Left lobe of liver (tissue), 2 donors: ENCODE data around the gene MICAL2. TPM values are rescaled to one million over a fixed set of nuclear protein-coding genes. Genes with fewer than 3 reads are reported as not detected.

Experiments used
- ATAC-seq: fragments of 200-7000 bp; cut with Tn5 transposase; one replicate; pipeline ENCODE4 v1.9.1; 2020; ENCODE audit warnings: mild to moderate bottlenecking, moderate library complexity
- DNase-seq: peaks from one replicate; pipeline ENCODE4 v3.0.0-alpha.2; 2020; ENCODE audit warnings: low spot score
- total RNA-seq: library from RNA; stranded (reverse); gene quantifications from one replicate; pipeline ENCODE4 v1.2.1, GENCODE V29; 2021
- donor health status: DM: no; HTN: no; CAD: no; lungs with moderate emphysema.
- donor health status: DM: no; HTN: yes; CAD: no.

Gene MICAL2
- total RNA-seq, 1 donor from 2014 or later, result 47.8 TPM

- ATAC-seq (peak; percentile 14), DNase-seq (no peak)
Observed at GRCh38 chr11:12167061-12168000, 56.9 kb downstream of the MICAL2 start.

GRCh38 chr11:12168114-12168513 lies 57.7 kb downstream of the MICAL2 start:
- no peak for ATAC-seq
- no peak for DNase-seq

- DNase-seq, result no peak
- ATAC-seq, result no peak
Observed at GRCh38 chr11:12169822-12170221, 59.4 kb downstream of the MICAL2 start.

GRCh38 chr11:12170501-12170900 lies 60.1 kb downstream of the MICAL2 start:
- ATAC-seq (no peak), DNase-seq (no peak)

GRCh38 chr11:12170984-12171383 lies 60.6 kb downstream of the MICAL2 start:
- DNase-seq (no peak), ATAC-seq (no peak)

GRCh38 chr11:12171921-12172320 lies 61.5 kb downstream of the MICAL2 start:
- no peak for DNase-seq

GRCh38 chr11:12172493-12173013 lies 62.2 kb downstream of the MICAL2 start:
- DNase-seq, result no peak
- peak; percentile 49 for ATAC-seq

More at GRCh38 chr11:12171921-12172320, 61.5 kb downstream of the MICAL2 start:
- no peak for ATAC-seq

- no peak for DNase-seq
- no peak for ATAC-seq
Observed at GRCh38 chr11:12173111-12173510, 62.7 kb downstream of the MICAL2 start.

- no peak for DNase-seq
- no peak for ATAC-seq
Observed at GRCh38 chr11:12174128-12174476, 63.7 kb downstream of the MICAL2 start.

- no peak for DNase-seq
- ATAC-seq, result no peak
Observed at GRCh38 chr11:12174477-12175143, 64.2 kb downstream of the MICAL2 start.

GRCh38 chr11:12175694-12176241 lies 65.4 kb downstream of the MICAL2 start:
- DNase-seq (no peak), ATAC-seq (no peak)

- no peak for DNase-seq
- ATAC-seq, result no peak
Observed at GRCh38 chr11:12176410-12176809, 66.0 kb downstream of the MICAL2 start.

- ATAC-seq, result no peak
- no peak for DNase-seq
Observed at GRCh38 chr11:12177739-12178338, 67.4 kb downstream of the MICAL2 start.

- ATAC-seq (peak; percentile 37), DNase-seq (no peak)
Observed at GRCh38 chr11:12179019-12179418, 68.6 kb downstream of the MICAL2 start.

- no peak for DNase-seq
- no peak for ATAC-seq
Observed at GRCh38 chr11:12179531-12179930, 69.1 kb downstream of the MICAL2 start.

- no peak for ATAC-seq
- no peak for DNase-seq
Observed at GRCh38 chr11:12180257-12181205, 70.1 kb downstream of the MICAL2 start.

GRCh38 chr11:12182302-12182675 lies 71.9 kb downstream of the MICAL2 start:
- DNase-seq, result no peak

GRCh38 chr11:12182676-12183541 lies 72.5 kb downstream of the MICAL2 start:
- DNase-seq (no peak), ATAC-seq (peak; percentile 33)

More at GRCh38 chr11:12182302-12182675, 71.9 kb downstream of the MICAL2 start:
- ATAC-seq, result no peak
